ENCODE results near the gene CALR3. TPM values are rescaled to one million over a fixed set of nuclear protein-coding genes. Genes with fewer than 3 reads are reported as not detected.
"Not testable (repeated sequence)": the region's sequence is repeated elsewhere in the genome, so short reads cannot be mapped to it uniquely, and the experiment has no call there.

The CALR3 gene
- polyA plus RNA-seq, 4 donors: 0.05 to 0.37 TPM; not detected in 2

GRCh38 chr19:16458391-16459341, 37.3 kb downstream of the CALR3 start:
- DNase-seq (ENCODE audit: low read depth in 4 of 4, low spot score in 3 of 4): no peak

- no peak for DNase-seq (ENCODE audit: low read depth in 4 of 4, low spot score in 3 of 4)
These were observed 38.0 kb downstream of the CALR3 start for GRCh38 chr19:16457954-16458331.

- DNase-seq (ENCODE audit: low read depth in 4 of 4, low spot score in 3 of 4): peak in 1 of 4 donors; percentile 50
These were observed 38.6 kb downstream of the CALR3 start for GRCh38 chr19:16457195-16457953.

GRCh38 chr19:16456652-16457194, 39.2 kb downstream of the CALR3 start:
- DNase-seq (ENCODE audit: low read depth in 4 of 4, low spot score in 3 of 4): no peak

- no peak for DNase-seq (ENCODE audit: low read depth in 4 of 4, low spot score in 3 of 4)
These were observed 40.5 kb downstream of the CALR3 start for GRCh38 chr19:16455489-16455888.

GRCh38 chr19:16454351-16454918, 41.5 kb downstream of the CALR3 start:
- DNase-seq (ENCODE audit: low read depth in 4 of 4, low spot score in 3 of 4): no peak

GRCh38 chr19:16452325-16452724, 43.6 kb downstream of the CALR3 start:
- no peak for DNase-seq (ENCODE audit: low read depth in 4 of 4, low spot score in 3 of 4)

- DNase-seq (ENCODE audit: low read depth in 4 of 4, low spot score in 3 of 4): no peak
These were observed 46.5 kb downstream of the CALR3 start for GRCh38 chr19:16449330-16449961.

- not testable (repeated sequence) for DNase-seq (ENCODE audit: low read depth in 4 of 4, low spot score in 3 of 4)
These were observed 47.1 kb downstream of the CALR3 start for GRCh38 chr19:16448872-16449271.

GRCh38 chr19:16446724-16447368, 49.1 kb downstream of the CALR3 start:
- no peak for DNase-seq (ENCODE audit: low read depth in 4 of 4, low spot score in 3 of 4)

- DNase-seq (ENCODE audit: low read depth in 4 of 4, low spot score in 3 of 4): no peak
These were observed 49.8 kb downstream of the CALR3 start for GRCh38 chr19:16446108-16446723.

GRCh38 chr19:16445238-16446107, 50.5 kb downstream of the CALR3 start:
- DNase-seq (ENCODE audit: low read depth in 4 of 4, low spot score in 3 of 4): no peak

GRCh38 chr19:16444269-16444600, 51.7 kb downstream of the CALR3 start:
- no peak for DNase-seq (ENCODE audit: low read depth in 4 of 4, low spot score in 3 of 4)

GRCh38 chr19:16442386-16443276, 53.3 kb downstream of the CALR3 start:
- DNase-seq (ENCODE audit: low read depth in 4 of 4, low spot score in 3 of 4): no peak

GRCh38 chr19:16441661-16442162, 54.3 kb downstream of the CALR3 start:
- DNase-seq (ENCODE audit: low read depth in 4 of 4, low spot score in 3 of 4): no peak

GRCh38 chr19:16436780-16437332, 59.1 kb downstream of the CALR3 start:
- no peak for DNase-seq (ENCODE audit: low read depth in 4 of 4, low spot score in 3 of 4)

GRCh38 chr19:16435999-16436650, 59.8 kb downstream of the CALR3 start:
- no peak for DNase-seq (ENCODE audit: low read depth in 4 of 4, low spot score in 3 of 4)
